CD4-positive, alpha-beta T cell treated with Interleukin-12 subunit alpha and Interleukin-12 subunit beta, for 1 hour (primary cell): Measurements from ENCODE around the gene RHOXF2B.
"Not testable (repeated sequence)": the region's sequence is repeated elsewhere in the genome, so short reads cannot be mapped to it uniquely, and the experiment has no call there.

Source experiments
- DNase-seq: peaks from one replicate; pipeline ENCODE4 v3.0.0-alpha.2; 2020

The RHOXF2B gene

DNA sequence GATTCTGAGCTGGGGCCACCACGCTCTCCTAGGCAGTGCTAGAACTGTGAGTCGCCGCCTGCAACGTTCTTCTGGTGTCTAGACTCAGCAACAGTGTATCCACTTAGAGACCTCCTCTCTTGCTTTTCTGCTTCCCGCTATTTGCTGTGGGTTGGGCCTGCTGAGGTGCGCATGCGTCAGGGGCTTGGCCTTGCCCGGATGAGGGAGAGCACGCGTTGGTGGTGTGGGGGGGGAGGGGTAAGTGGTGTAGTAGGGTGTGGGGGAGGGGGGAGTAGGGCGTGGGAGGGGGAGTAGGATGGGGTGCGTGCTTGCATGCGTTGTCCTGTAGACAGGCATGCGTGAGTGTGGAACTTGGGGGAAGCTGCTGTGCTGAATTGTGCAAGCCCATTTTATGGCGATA, at the start of gene RHOXF2B:
RHOXF2B (minus strand) TSS at position 101 of the 400 bp plus-strand sequence. CDS start 138 bp downstream, outside the sequence.
- not testable (repeated sequence) for DNase-seq

DNA sequence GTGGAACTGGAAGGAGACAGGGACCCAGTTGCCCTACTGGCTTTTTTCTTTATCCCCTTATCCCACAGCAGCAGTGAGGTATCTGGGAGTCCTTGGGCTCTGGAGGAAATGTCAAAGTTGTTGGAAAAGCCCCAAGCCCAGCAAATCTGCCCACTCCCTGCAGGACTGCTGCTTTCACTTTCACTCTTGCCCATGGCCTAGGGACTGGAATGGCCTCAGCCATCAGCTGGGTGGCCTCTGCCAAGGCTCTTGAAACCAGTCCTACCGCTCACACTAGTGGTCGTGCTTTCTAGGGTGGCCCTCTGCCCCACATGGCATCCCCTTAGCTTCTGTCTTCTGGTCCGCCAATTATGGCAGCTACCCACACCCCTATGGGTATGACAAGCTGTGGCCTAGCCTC, 48.0 kb upstream of the RHOXF2B start:
- no peak for DNase-seq

DNA sequence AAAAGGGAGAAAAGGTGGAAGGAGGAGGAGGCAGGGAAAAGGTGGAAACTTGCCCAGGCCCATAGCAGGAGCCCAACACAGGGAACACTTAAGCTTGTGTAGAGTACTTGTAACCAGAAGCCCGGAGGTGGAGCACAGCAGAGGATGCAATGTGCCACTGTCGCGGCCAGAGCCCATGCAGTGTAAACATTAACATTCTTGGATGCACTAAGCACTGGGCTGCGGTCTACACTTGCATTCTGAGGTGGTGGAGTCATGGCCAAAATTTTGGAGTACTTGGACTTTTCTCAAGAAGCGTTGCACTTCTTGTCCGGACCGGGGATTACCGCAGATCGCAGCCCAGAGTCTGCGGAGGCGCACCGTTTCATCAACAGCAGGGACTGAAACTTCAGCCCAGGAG, 42.7 kb upstream of the RHOXF2B start:
- DNase-seq, result no peak

DNA sequence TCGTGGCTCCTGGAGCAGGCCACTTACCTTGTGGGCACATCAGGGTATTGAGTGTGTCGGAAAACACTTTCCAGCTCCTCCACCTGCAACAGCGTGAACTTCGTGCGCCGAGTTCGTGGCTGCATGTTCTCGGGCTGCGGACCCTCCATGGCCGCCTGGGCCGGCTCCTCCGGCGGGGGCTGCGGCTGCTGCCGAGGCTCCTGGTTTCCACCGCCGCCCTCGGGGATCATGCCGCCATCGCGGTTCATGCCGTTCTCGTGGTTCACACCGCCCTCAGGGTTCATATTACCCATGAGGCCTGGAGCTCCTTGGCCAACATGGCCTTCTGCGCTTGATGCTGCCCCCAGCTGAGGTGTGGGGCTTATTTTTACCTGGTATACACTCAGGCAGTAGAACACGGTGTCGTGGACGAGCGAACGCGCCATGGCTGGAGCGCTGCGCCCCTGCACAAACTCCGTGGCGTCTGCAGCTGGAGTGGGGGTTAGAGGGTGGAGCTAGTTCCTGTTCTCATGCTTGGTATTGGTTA, 38.0 kb upstream of the RHOXF2B start, which contains the start of gene RHOXF1:
RHOXF1 (minus strand) TSS at position 476 of the 526 bp plus-strand sequence; CDS start at position 425, 51 bp downstream.
- no peak for DNase-seq

DNA sequence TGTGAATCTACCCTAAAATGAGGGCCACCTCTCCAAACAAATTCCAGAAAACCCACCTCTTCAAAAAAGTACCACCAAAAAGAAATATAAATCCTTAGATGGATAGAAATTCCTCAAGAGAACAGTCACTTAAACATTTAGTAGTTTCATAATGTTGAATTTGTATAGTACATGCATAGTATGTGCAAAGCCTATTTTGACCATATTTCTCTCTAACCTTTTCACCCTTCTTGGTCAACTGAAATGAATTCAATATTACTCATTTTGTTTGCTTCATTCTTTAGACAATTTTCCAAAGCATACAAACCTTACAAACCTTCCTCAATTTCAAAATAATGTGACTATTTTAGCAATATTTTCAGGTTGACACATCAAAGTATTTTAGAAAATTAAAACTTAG, 34.1 kb upstream of the RHOXF2B start:
- no peak for DNase-seq

DNA sequence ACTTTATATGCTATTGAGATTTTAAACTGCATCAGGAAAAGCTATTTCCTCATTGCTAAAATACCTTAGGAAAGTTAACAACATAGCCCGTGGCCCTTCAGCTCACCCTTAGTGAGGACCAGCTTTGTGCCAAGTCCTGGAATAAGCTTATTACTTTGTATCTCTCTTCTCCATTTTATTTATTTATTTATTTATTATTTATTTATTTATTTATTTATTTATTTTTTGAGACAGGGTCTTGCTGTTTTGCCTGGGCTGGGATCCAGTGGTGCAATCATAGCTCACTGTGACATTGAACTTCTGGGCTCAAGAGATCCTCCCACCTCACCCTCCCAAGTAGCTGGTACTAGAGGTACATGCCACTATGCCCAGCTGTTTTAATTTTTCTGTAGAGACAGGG, 31.9 kb upstream of the RHOXF2B start:
- DNase-seq, result no peak

DNA sequence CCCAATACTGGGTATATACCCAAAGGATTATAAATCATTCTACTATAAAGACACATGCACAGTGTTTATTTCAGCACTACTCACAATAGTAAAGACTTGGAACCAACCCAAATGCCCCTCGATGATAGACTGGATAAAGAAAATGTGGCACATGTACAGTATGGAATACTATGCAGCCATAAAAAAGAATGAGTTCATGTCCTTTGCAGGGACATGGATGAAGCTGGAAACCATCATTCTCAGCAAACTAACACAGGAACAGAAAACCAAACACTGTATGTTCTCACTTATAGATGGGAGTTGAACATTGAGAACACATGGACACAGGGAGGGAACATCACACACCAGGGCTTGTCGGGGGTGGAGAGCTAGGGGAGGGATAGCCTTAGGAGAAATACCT, 27.2 kb upstream of the RHOXF2B start:
- not testable (repeated sequence) for DNase-seq

DNA sequence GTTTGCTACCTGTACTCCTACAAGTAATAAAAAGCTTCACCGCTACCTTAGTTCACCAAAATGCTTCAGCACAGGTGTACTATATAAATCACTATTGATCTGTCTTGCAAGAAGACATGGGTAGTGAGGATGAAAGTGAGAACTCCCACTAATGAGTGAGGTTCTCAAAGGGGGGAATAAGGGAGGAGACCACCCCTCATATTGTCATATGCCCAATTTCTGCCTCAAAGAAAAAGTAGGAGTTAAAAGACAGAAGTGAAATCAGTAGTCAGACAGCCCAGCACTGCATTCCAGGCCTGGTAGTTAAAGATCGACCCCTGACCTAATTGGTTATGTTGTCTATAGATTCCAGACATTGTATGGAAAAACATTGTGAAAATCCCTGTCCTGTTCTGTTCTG, 23.6 kb upstream of the RHOXF2B start:
- not testable (repeated sequence) for DNase-seq

DNA sequence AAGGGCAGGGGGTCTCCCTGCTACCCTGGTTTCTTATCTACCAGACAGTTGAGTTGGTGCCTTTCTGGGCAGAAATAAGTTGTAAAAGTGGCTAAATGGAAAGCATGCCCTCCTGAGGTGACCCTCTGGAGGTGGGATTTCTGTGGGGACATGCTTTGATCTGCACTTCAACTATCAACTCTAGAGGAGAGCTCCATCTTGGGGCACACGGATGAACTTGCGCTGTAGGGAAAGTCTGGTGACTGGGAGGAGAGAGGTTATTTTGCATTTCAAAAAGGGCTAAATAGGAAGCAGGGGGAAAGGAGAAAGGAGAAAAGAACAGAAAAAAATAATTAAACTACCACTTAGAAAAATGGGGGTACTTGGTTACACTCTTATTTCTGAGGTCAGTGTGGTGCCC, 12.7 kb upstream of the RHOXF2B start:
- no peak for DNase-seq

DNA sequence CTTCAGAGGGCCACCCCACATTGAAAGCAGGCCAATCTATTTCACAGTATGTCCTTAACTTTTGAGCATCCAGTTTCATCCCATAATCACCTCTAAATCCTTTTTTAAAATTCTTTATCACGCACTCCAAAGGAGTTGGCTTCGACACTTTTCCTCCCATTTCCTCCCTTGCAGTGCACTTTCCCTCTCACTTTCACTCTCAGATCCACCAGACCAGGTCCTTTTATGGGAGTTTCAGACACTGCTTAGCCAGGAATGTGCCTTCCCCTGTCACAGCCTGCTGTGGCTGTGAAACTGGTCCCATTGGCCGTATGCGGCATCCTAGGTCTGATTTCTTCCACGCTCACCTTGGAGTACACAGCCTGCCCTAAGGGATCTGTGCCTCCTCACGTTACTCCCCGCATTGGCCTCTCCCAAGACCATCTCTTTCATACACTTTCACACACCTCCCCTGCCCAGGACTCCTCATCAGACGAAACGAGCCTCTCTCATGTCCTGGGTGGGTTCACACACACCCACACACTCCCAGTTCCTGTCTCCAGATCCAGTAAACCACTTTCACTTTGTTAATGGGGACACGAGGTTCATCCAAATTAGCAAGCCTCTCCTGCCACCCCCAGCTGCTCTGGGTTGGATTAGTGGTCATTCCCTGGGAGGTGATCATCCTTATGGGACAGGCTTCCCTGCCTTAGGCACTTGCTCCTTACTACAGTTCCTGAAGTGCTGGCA, 10.0 kb upstream of the RHOXF2B start:
- no peak for DNase-seq

DNA sequence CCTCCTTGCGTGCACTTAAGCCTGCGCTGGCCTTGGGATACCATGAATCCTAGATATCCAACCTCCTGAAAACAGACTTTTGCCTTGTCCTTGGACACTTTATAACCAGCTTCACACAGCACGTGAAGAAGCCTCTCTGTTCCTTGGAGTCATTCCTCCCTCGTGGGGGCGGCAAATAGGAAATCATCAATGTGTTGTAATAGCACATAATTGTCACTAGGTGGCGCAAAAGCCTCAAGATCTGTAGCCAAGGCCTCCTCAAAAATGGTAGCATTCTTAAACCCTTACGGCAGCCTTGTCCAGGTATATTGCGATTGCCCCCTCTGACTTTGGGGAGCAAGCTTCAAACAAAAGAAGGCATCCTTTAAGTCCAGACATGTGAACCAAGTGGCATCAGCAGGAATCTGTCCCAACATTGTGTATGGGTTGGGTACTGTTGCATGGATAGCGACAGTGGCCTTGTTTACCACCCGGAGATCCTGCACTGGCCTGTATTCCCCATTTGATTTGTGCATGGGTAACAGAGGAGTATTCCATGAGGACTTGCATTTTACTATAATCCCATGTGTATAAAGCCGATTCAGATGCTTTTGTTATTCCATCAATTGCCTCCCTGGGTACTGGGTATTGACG, 8.2 kb upstream of the RHOXF2B start:
- not testable (repeated sequence) for DNase-seq

DNA sequence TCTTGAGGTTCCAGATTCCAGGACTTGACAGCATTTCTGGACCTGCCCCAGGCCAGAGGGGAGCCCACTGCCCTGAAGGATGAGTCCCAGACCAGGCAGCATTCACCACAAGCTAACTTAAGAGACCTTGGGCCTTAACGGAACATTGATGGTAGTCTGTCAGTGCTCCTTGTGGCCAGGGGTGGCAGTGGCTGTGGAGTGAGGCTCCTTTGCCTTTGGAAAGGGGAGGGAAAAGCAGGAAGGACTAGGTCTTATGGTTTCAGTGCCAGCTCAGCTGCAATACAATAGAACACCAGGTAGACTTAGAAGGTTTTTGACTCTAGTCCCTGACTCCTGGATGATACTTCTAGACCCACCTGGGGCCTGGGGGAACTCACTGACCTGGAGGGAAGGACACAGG, 11.3 kb downstream of the RHOXF2B start:
- DNase-seq, result not testable (repeated sequence)

DNA sequence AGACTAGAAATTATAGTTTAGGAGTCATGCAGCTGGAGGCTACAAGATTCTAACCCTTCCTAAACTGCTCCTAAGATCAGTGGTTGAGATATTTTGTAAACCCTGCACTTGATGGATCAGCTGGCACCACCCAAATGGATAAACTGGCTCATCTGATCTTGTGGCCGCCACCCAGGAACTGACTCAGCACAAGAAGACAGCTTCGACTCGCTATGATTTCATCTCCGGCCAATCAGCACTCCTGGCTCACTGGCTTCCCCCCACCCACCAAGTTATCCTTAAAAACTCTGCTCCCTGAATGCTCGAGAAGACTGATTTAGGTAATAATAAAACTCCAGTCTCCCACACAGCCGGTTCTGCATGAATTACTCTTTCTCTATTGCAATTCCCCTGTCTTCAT, 34.8 kb downstream of the RHOXF2B start:
- not testable (repeated sequence) for DNase-seq

DNA sequence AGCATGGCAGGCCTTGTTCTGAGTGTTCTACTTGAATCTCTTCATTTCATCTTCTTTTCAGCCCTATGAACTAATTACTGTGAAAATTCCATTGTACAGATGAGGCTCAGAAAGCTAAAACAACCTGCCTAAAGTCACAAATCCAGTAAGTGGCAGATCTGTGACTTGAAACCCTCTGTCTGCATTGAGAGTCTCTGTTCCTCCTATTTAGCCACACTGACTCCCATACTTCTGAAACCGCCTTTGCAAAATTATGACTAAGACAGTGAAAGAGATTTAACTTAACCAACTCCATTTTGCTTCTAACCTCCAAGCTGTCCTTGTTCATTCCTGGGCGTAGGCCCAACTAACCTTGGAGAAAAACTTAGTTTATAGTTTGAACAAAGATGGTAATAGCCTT, 35.2 kb downstream of the RHOXF2B start:
- not testable (repeated sequence) for DNase-seq

DNA sequence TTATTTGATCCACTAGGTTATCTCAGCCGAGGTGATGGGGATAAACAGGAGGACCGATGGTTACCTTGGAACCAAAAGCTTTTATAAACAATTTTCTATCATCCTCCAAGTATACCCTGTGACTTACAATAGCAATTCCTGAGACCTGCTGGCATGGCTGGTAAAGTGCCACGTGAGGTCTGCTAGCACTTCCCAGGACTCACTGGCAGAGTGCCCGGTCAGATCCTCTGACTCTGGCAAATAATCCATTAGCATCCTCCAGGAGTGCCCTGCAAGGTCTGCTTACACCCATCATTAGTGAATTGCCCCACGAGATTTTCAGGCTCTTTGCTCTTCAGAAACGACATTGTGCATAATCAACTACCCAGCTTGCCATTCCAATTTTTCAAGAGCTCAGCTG, 37.3 kb downstream of the RHOXF2B start:
- DNase-seq, result not testable (repeated sequence)

DNA sequence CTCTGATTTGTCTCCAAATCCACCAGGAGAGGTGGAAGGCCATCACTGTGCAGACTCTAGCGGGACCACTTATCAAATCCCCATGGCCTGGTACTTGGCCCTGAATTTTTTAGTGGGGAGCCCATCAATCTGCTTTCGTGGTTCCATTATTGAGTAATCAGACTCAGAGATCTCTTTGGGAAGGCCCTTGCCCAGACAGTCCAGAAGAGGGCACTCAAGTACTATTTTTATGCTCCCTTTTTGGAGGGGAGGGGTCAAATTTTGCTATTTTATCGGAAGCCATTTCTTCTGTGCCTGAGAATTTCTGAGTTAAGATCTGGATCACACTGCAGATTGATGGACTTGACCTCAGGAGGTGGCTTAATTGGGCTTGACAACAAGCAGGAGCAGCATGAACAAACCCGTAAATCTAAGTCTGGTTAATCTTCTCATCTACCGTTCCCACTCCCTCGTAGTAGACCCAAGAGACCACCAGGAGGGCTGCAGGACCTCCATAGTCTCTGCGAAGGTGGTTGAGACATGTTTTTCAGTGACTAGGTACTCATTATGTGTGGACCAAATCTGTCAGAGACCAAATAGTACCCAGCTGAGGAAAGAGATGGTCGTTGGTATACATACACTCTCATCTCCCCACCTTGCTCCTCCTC, 38.3 kb downstream of the RHOXF2B start:
- DNase-seq, result not testable (repeated sequence)

DNA sequence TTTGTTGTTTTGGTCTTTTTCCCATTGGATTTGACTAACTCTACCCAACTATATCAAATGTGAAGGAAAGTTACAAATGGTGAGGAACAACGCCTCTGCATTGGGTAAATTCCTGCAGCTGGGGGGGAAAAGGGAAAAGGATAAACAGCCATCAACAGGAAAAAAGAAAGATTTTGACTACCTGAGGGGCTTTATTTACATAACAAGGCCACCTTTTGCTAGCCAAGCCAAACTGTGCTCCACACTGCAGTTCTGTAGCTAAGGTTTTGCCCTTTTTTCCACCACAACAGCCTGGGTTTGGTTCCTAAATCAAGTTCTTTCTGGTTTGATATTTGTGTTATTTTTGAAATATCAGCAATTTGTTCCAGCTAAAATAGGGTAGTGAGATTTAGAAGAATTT, 40.8 kb downstream of the RHOXF2B start:
- no peak for DNase-seq

DNA sequence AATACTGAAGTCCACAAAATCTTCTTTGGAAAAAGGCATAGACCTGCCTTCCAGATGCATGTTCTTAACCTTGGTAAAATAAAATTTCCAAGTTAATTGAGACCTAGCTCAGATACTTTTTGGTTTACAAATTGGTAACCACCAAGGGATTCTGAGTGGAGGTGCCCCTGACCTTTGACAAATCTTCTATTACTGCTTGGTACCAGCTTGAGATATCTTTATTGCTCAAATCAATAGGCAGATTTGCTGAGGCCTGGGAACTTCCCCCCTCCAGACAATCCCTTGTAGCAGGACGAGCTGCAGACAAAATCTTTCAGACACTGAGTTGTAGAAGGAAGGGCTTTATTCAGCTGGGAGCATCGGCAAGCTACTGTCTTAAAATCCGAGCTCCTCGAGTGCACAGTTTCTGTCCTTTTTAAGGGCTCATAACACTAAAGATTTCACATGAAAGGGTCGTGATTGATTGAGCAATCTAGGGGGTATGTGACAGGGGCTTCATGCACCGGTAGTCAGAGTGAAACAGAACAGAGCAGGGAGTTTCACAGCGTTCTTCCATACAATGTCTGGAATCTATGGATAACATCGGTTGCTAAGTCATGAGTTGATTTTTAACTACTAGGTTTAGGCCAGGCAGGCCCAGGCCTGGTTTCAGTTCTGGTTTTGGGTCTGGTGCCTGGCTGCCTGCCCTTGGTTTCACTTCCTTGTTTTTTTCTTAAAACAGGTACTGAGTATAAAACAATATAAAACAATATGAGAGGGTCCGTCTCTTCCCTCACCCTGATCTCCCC, 41.8 kb downstream of the RHOXF2B start:
- DNase-seq, result peak; percentile 2

DNA sequence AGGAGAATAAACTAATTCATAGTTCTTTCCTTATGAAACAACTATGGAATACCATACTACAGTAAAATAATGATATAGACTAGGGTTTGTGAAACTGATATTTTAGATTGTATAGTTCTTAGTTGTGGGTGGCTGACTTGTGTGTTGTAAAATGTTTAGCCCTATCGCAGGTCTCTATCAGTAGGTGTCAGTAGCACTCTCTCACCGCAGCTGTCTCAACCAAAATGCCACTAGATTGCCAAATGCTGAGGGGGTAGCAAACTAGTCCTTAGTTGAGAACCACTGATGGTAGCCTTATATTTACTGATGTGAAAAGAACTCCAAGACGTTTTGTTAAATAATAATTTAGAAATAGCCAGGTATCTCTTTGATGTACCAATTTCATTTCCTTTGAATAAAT, 48.1 kb downstream of the RHOXF2B start:
- DNase-seq, result no peak

DNA sequence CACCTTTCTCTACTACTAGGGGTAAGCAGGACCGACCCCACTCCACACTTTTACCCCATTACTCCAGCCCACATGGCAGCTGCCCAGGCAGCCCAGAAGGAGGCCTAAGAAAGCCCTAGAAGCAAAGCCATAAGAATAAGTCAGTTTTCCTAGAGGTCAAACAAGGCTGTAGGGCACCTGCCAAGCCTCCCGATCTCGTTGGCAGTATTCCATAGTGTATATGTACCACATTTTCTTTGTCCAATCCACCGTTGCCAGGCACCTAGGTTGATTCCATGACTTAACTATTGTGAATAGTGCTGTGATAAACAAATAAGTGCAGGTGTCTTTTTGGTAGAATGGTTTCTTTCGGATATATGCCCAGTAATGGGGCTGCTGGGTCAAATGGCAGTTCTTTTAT, 54.2 kb downstream of the RHOXF2B start:
- DNase-seq, result no peak

DNA sequence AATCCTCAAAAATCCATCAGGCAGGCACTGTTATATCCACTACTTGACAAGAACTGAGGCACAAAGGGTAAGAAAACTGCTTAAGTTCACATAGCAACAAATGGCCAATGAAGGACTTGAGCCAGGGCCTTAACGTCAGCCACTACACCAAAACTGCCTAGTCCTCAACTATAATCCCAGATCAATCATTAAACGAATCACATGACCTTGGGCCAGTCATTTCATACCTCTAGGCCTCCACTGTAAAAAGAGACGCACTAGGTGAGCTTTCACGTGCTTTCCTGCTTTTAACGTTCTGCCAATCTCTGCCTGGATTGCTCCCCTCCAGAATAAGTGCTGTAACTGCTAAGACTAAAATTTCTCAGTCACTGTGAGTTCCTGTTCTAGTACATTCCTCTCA, 54.7 kb downstream of the RHOXF2B start:
- DNase-seq, result no peak
